Neural progenitor cell (in vitro differentiated cells): ENCODE results near the gene TMEM184A. TPM values are rescaled to one million over a fixed set of nuclear protein-coding genes. Genes with fewer than 3 reads are reported as not detected.

Experiments
- DNase-seq: peaks from one replicate; pipeline ENCODE4 v3.0.0-alpha.2; 2016; ENCODE audit warnings: low spot score
- H2AFZ ChIP-seq: fragments of 200-600 bp; sonication (generic); replicated peaks from 2 replicates; pipeline ENCODE4 v1.6.1; 2016; ENCODE audit warnings: antibody characterized with exemption
- H3F3A ChIP-seq: fragments of 200-600 bp; sonication (generic); 2 replicates; pipeline ENCODE4 v1.6.1; 2016; ENCODE audit warnings: antibody characterized with exemption, low read depth
- H3K27ac ChIP-seq: fragments of 200-600 bp; sonication (generic); 2 replicates; pipeline ENCODE4 v1.5.1; 2016; ENCODE audit warnings: mild to moderate bottlenecking
- H3K27me3 ChIP-seq: fragments of 200-600 bp; sonication (generic); 2 replicates; pipeline ENCODE4 v1.6.1; 2016; ENCODE audit warnings: mild to moderate bottlenecking, moderate library complexity
- H3K36me3 ChIP-seq: fragments of 200-600 bp; sonication (generic); 2 replicates; pipeline ENCODE4 v1.5.1; 2016
- H3K4me1 ChIP-seq: fragments of 200-600 bp; sonication (generic); 2 replicates; pipeline ENCODE4 v1.6.1; 2016; ENCODE audit warnings: mixed run types
- H3K4me2 ChIP-seq: fragments of 200-600 bp; sonication (generic); 2 replicates; pipeline ENCODE4 v1.6.1; 2016
- H3K4me3 ChIP-seq: fragments of 200-600 bp; sonication (generic); 2 replicates; pipeline ENCODE4 v1.5.1; 2016
- H3K79me2 ChIP-seq: fragments of 200-600 bp; sonication (generic); 2 replicates; pipeline ENCODE4 v1.6.1; 2016; ENCODE audit warnings: low read depth
- H3K9ac ChIP-seq: fragments of 200-600 bp; sonication (generic); 2 replicates; pipeline ENCODE4 v1.6.1; 2016
- H3K9me3 ChIP-seq: fragments of 200-600 bp; sonication (generic); 2 replicates; pipeline ENCODE4 v1.5.1; 2016; ENCODE audit warnings: low read depth
- H4K20me1 ChIP-seq: fragments of 200-600 bp; sonication (generic); 2 replicates; pipeline ENCODE4 v1.6.1; 2016; ENCODE audit warnings: low read depth
- H3K27ac Mint-ChIP-seq: 3 replicates; pipeline ENCODE4 v1.8.0; 2021; ENCODE audit warnings: mixed read lengths
- H3K27me3 Mint-ChIP-seq: 2 replicates; pipeline ENCODE4 v1.8.0; 2022; ENCODE audit warnings: low read depth, mild to moderate bottlenecking, inconsistent platforms, moderate library complexity, mixed read lengths; ENCODE audit not compliant: insufficient read depth
- H3K36me3 Mint-ChIP-seq: 3 replicates; pipeline ENCODE4 v1.8.0; 2021; ENCODE audit warnings: mixed read lengths
- H3K4me1 Mint-ChIP-seq: 3 replicates; pipeline ENCODE4 v1.8.0; 2021; ENCODE audit warnings: mixed read lengths
- H3K4me3 Mint-ChIP-seq: 3 replicates; pipeline ENCODE4 v1.8.0; 2021; ENCODE audit warnings: mild to moderate bottlenecking, moderate library complexity, mixed read lengths
- H3K9me3 Mint-ChIP-seq: 3 replicates; pipeline ENCODE4 v1.8.0; 2020; ENCODE audit warnings: mixed read lengths
- EZH2 ChIP-seq: fragments of 200-600 bp; sonication (generic); IDR thresholded peaks from 2 replicates; pipeline ENCODE4 v1.6.1; 2017; ENCODE audit warnings: antibody characterized with exemption, mild to moderate bottlenecking, moderate library complexity
- EZH2phosphoT487 ChIP-seq: fragments of 200-600 bp; sonication (generic); IDR thresholded peaks from 2 replicates; pipeline ENCODE4 v1.6.1; 2017; ENCODE audit warnings: antibody characterized with exemption
- total RNA-seq: library from RNA; depleted of rRNA; stranded (reverse); fragments of >200 nt; gene quantifications from 2 replicates; pipeline ENCODE4 v1.2.3, GENCODE V29; 2015; ENCODE audit warnings: low replicate concordance
- TF ChIP-seq, protein P1 (sequence below): fragments of 200-600 bp; sonication (generic); IDR thresholded peaks from 2 replicates; pipeline ENCODE4 v1.5.1; 2017; ENCODE audit warnings: antibody characterized with exemption, mild to moderate bottlenecking

The TMEM184A gene
- total RNA-seq, 1 donor from 2014 or later: 0.17 TPM

DNA sequence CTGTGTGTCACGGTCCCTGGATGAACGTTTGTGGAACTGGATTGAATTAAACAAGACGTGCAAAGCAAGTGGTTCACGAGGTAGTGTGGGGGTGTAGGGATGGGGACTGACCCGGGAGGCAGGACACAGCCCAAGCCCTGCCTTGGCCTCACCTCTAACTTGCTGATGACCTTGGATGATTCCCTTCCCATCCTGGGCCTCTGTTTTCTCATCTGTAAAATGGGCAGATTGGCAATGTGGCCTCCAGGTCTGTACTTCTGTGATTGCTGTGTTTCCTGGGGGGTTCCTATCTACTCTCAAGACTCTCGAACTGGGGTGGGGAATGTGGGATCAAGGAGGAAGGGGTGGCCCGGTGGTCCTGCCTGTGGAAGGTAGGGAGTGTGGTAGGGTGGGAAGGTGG is 19.8 kb upstream of the TMEM184A start:
- DNase-seq: no peak
- no peak overlapping the region for H3K4me3 Mint-ChIP-seq
- no peaks in the 10 kb centered on the region for H3K4me1 ChIP-seq
- no peak overlapping the region for H3K27ac ChIP-seq
- TF ChIP-seq, protein P1, sequence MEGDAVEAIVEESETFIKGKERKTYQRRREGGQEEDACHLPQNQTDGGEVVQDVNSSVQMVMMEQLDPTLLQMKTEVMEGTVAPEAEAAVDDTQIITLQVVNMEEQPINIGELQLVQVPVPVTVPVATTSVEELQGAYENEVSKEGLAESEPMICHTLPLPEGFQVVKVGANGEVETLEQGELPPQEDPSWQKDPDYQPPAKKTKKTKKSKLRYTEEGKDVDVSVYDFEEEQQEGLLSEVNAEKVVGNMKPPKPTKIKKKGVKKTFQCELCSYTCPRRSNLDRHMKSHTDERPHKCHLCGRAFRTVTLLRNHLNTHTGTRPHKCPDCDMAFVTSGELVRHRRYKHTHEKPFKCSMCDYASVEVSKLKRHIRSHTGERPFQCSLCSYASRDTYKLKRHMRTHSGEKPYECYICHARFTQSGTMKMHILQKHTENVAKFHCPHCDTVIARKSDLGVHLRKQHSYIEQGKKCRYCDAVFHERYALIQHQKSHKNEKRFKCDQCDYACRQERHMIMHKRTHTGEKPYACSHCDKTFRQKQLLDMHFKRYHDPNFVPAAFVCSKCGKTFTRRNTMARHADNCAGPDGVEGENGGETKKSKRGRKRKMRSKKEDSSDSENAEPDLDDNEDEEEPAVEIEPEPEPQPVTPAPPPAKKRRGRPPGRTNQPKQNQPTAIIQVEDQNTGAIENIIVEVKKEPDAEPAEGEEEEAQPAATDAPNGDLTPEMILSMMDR: no peak
- TF ChIP-seq EZH2phosphoT487 (no peak), EZH2 (no peak)
- no peak overlapping the region for H3K4me2 ChIP-seq
- peaks cover 4% of the 10 kb centered on the region for H3K27me3 Mint-ChIP-seq
- no peaks in the 10 kb centered on the region for H3K36me3 ChIP-seq
- H3K9me3 ChIP-seq: no peaks in the 10 kb centered on the region
- H3K9ac ChIP-seq: no peak overlapping the region
- H3K27ac Mint-ChIP-seq: no peak overlapping the region
- H3K79me2 ChIP-seq: peaks cover 5% of the 10 kb centered on the region
- no peak overlapping the region for H3K4me3 ChIP-seq
- H4K20me1 ChIP-seq: no peaks in the 10 kb centered on the region
- H2AFZ ChIP-seq: no peak overlapping the region
- peaks cover 8% of the 10 kb centered on the region for H3F3A ChIP-seq
- no peaks in the 10 kb centered on the region for H3K27me3 ChIP-seq
- peaks cover 8% of the 10 kb centered on the region for H3K4me1 Mint-ChIP-seq
- no peaks in the 10 kb centered on the region for H3K36me3 Mint-ChIP-seq
- H3K9me3 Mint-ChIP-seq: no peaks in the 10 kb centered on the region

DNA sequence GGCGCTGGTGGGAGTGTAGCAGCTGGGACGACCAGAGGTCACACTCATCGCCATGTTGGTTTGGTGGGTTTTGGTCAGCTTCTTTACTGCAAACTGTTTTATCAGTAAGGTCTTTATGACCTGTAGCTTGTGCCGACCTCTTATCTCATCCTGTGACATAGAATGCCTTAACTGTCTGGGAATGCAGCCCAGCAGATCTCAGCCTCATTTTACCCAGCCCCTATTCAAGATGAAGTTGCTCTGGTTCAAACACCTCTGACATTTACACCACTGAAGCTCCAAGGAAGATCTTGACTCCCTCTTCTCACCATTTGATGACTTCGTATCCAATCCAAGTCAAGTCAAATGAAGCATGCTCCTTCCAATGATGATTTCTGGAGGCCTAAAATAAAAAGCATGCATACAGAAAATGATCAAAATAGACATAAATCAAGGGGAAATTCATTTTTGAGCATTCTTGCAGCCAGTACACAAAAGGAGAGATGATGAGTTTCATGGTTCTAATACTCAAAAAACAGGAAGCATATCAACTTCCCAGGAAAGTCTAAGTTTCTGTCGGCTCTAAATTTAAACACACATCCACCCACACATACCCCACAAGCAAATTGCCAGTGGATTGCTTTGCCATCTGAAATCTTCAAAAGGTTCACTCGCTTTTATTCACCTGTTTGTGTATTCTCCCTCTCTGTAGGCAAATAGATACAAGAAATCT is 16.3 kb upstream of the TMEM184A start:
- no peak for DNase-seq
- Histone ChIP-seq H4K20me1 (no peaks in the 10 kb centered on the region), H3K27ac (no peak overlapping the region), H3K9me3 (no peaks in the 10 kb centered on the region), H3K4me1 (peaks cover 3% of the 10 kb centered on the region), H3K4me2 (no peak overlapping the region), H3K27me3 (no peaks in the 10 kb centered on the region), H3K4me3 (no peak overlapping the region), H3K36me3 (no peaks in the 10 kb centered on the region), H3F3A (peaks cover 8% of the 10 kb centered on the region), H3K9ac (no peak overlapping the region), H2AFZ (no peak overlapping the region), H3K79me2 (peaks cover 21% of the 10 kb centered on the region)
- no peaks in the 10 kb centered on the region for H3K36me3 Mint-ChIP-seq
- no peak overlapping the region for H3K27ac Mint-ChIP-seq
- peak overlapping the region; percentile 91 for H3K4me3 Mint-ChIP-seq
- TF ChIP-seq EZH2phosphoT487: no peak
- TF ChIP-seq EZH2: no peak
- TF ChIP-seq, protein P1: no peak
- no peaks in the 10 kb centered on the region for H3K9me3 Mint-ChIP-seq
- peaks cover 24% of the 10 kb centered on the region for H3K4me1 Mint-ChIP-seq
- peaks cover 2% of the 10 kb centered on the region for H3K27me3 Mint-ChIP-seq

DNA sequence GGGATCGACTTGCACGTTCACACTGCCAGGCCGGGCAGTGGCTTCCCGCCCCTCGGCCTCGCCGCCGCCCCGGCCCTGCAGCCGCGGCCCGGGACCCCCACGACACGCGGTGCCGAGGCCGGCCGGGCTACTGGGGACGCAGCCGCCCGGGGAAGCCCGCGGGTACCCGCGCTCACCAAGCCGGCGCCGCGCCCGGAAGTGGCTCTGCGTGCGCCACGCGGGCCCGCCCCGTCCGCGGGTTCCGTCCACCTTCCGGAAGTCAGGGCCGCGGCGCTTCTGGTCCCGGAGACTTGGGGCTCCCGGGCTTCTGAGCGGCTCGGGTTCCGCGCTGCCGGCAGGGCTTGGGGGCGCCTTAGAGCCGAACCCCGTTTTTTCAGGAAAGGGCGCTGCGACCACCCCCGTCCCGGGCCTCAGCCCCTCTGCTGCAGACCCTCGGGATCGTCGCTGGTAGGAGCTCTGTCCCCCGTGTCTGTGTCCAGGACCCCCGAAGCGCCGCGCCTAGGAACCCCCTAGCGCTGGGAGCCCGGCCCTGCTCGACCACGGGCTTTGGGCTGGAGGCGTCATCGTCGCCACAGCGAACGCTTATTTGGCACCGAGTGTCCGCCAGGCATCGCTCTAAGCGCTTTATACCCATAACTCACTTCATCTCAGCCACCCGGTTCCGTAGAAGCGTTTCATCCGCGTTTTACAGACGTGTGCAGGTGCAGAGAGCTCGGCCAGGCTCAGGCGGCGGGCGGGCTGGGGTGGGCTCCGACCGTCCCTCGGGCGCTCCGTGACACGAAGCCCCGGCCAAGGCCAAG is 14.0 kb upstream of the TMEM184A start, which contains the start of gene PSMG3:
PSMG3 (minus strand) TSS at position 200 of the 800 bp plus-strand sequence. CDS start 693 bp downstream, outside the sequence.
- H2AFZ ChIP-seq: peak within 1 kb of the TSS; percentile 85
- DNase-seq: peak; percentile 91
- H3F3A ChIP-seq: peaks cover 13% of the 10 kb centered on the region
- peak within 1 kb of the TSS; percentile 54 for H3K9ac ChIP-seq
- no peak for TF ChIP-seq EZH2
- TF ChIP-seq, protein P1: peak; percentile 40
- Mint-ChIP-seq H3K4me3 (peak within 1 kb of the TSS; percentile 91), H3K27ac (peak within 1 kb of the TSS; percentile 83), H3K27me3 (peaks cover 2% of the 10 kb centered on the region), H3K36me3 (no peaks in the 10 kb centered on the region), H3K4me1 (peaks cover 32% of the 10 kb centered on the region), H3K9me3 (no peaks in the 10 kb centered on the region)
- no peaks in the 10 kb centered on the region for H3K9me3 ChIP-seq
- no peaks in the 10 kb centered on the region for H4K20me1 ChIP-seq
- H3K36me3 ChIP-seq: no peaks in the 10 kb centered on the region
- peak within 1 kb of the TSS; percentile 82 for H3K4me2 ChIP-seq
- H3K4me1 ChIP-seq: peaks cover 3% of the 10 kb centered on the region
- H3K4me3 ChIP-seq: peak within 1 kb of the TSS; percentile 60
- H3K27ac ChIP-seq: no peak within 1 kb of the TSS
- no peaks in the 10 kb centered on the region for H3K27me3 ChIP-seq
- peaks cover 21% of the 10 kb centered on the region for H3K79me2 ChIP-seq
